Neural progenitor cell (in vitro differentiated cells): ENCODE measurements around the gene NKD1. TPM values are rescaled to one million over a fixed set of nuclear protein-coding genes. Genes with fewer than 3 reads are reported as not detected.
A peak's percentile ranks its signal among the peaks of the same experiment; 100 is the strongest.

Source experiments
- DNase-seq: peaks from one replicate; pipeline ENCODE4 v3.0.0-alpha.2; 2016; ENCODE audit warnings: low spot score
- H2AFZ ChIP-seq: fragments of 200-600 bp; sonication (generic); replicated peaks from 2 replicates; pipeline ENCODE4 v1.6.1; 2016; ENCODE audit warnings: antibody characterized with exemption
- H3F3A ChIP-seq: fragments of 200-600 bp; sonication (generic); 2 replicates; pipeline ENCODE4 v1.6.1; 2016; ENCODE audit warnings: antibody characterized with exemption, low read depth
- H3K27ac ChIP-seq: fragments of 200-600 bp; sonication (generic); 2 replicates; pipeline ENCODE4 v1.5.1; 2016; ENCODE audit warnings: mild to moderate bottlenecking
- H3K27me3 ChIP-seq: fragments of 200-600 bp; sonication (generic); 2 replicates; pipeline ENCODE4 v1.6.1; 2016; ENCODE audit warnings: mild to moderate bottlenecking, moderate library complexity
- H3K36me3 ChIP-seq: fragments of 200-600 bp; sonication (generic); 2 replicates; pipeline ENCODE4 v1.5.1; 2016
- H3K4me1 ChIP-seq: fragments of 200-600 bp; sonication (generic); 2 replicates; pipeline ENCODE4 v1.6.1; 2016; ENCODE audit warnings: mixed run types
- H3K4me2 ChIP-seq: fragments of 200-600 bp; sonication (generic); 2 replicates; pipeline ENCODE4 v1.6.1; 2016
- H3K4me3 ChIP-seq: fragments of 200-600 bp; sonication (generic); 2 replicates; pipeline ENCODE4 v1.5.1; 2016
- H3K79me2 ChIP-seq: fragments of 200-600 bp; sonication (generic); 2 replicates; pipeline ENCODE4 v1.6.1; 2016; ENCODE audit warnings: low read depth
- H3K9ac ChIP-seq: fragments of 200-600 bp; sonication (generic); 2 replicates; pipeline ENCODE4 v1.6.1; 2016
- H3K9me3 ChIP-seq: fragments of 200-600 bp; sonication (generic); 2 replicates; pipeline ENCODE4 v1.5.1; 2016; ENCODE audit warnings: low read depth
- H4K20me1 ChIP-seq: fragments of 200-600 bp; sonication (generic); 2 replicates; pipeline ENCODE4 v1.6.1; 2016; ENCODE audit warnings: low read depth
- H3K27ac Mint-ChIP-seq: 3 replicates; pipeline ENCODE4 v1.8.0; 2021; ENCODE audit warnings: mixed read lengths
- H3K27me3 Mint-ChIP-seq: 2 replicates; pipeline ENCODE4 v1.8.0; 2022; ENCODE audit warnings: low read depth, mild to moderate bottlenecking, inconsistent platforms, moderate library complexity, mixed read lengths; ENCODE audit not compliant: insufficient read depth
- H3K36me3 Mint-ChIP-seq: 3 replicates; pipeline ENCODE4 v1.8.0; 2021; ENCODE audit warnings: mixed read lengths
- H3K4me1 Mint-ChIP-seq: 3 replicates; pipeline ENCODE4 v1.8.0; 2021; ENCODE audit warnings: mixed read lengths
- H3K4me3 Mint-ChIP-seq: 3 replicates; pipeline ENCODE4 v1.8.0; 2021; ENCODE audit warnings: mild to moderate bottlenecking, moderate library complexity, mixed read lengths
- H3K9me3 Mint-ChIP-seq: 3 replicates; pipeline ENCODE4 v1.8.0; 2020; ENCODE audit warnings: mixed read lengths
- EZH2 ChIP-seq: fragments of 200-600 bp; sonication (generic); IDR thresholded peaks from 2 replicates; pipeline ENCODE4 v1.6.1; 2017; ENCODE audit warnings: antibody characterized with exemption, mild to moderate bottlenecking, moderate library complexity
- EZH2phosphoT487 ChIP-seq: fragments of 200-600 bp; sonication (generic); IDR thresholded peaks from 2 replicates; pipeline ENCODE4 v1.6.1; 2017; ENCODE audit warnings: antibody characterized with exemption
- total RNA-seq: library from RNA; depleted of rRNA; stranded (reverse); fragments of >200 nt; gene quantifications from 2 replicates; pipeline ENCODE4 v1.2.3, GENCODE V29; 2015; ENCODE audit warnings: low replicate concordance
- TF ChIP-seq, protein P1 (sequence below): fragments of 200-600 bp; sonication (generic); IDR thresholded peaks from 2 replicates; pipeline ENCODE4 v1.5.1; 2017; ENCODE audit warnings: antibody characterized with exemption, mild to moderate bottlenecking

NKD1 gene
- total RNA-seq, 1 donor from 2014 or later, result 5.3 TPM

GRCh38 chr16:50603206-50604064 is 55.2 kb downstream of the NKD1 start:
- Histone ChIP-seq H3K4me2 (no peak overlapping the region), H3F3A (peaks cover 7% of the 10 kb centered on the region), H3K79me2 (no peaks in the 10 kb centered on the region), H3K4me3 (no peak overlapping the region), H3K4me1 (peaks cover 28% of the 10 kb centered on the region), H4K20me1 (peaks cover 9% of the 10 kb centered on the region), H3K9me3 (no peaks in the 10 kb centered on the region), H3K9ac (no peak overlapping the region), H3K27me3 (peaks cover 11% of the 10 kb centered on the region), H2AFZ (no peak overlapping the region), H3K36me3 (no peaks in the 10 kb centered on the region), H3K27ac (no peak overlapping the region)
- Mint-ChIP-seq H3K9me3 (no peaks in the 10 kb centered on the region), H3K27me3 (peaks cover 6% of the 10 kb centered on the region), H3K36me3 (peaks cover 3% of the 10 kb centered on the region), H3K4me1 (peaks cover 59% of the 10 kb centered on the region), H3K27ac (no peak overlapping the region), H3K4me3 (no peak overlapping the region)
- no peak for DNase-seq
- TF ChIP-seq EZH2, result no peak

DNA sequence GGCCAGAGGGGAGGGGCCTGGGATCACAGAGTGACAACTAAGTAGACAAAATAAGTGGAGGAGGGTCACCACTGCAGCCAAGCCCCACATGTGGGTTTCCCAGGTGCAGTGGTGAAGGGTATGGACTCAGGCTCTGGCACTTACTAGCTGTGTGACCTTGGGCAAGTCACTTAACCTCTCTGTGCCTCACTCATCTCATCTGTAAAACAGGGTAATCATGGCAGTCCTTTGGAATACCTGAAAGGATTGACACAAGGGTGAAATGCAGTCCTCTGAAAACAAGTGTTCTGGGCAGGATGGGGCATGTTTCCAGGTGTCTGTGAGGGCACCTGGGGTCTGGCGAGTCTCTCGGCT is 55.8 kb downstream of the NKD1 start:
- H3K9me3 Mint-ChIP-seq, result no peaks in the 10 kb centered on the region
- no peak overlapping the region for H3K4me2 ChIP-seq
- peaks cover 28% of the 10 kb centered on the region for H3K4me1 ChIP-seq
- H3K36me3 ChIP-seq, result no peaks in the 10 kb centered on the region
- H3K36me3 Mint-ChIP-seq, result peaks cover 6% of the 10 kb centered on the region
- peaks cover 65% of the 10 kb centered on the region for H3K4me1 Mint-ChIP-seq
- H2AFZ ChIP-seq, result no peak overlapping the region
- H3K27me3 Mint-ChIP-seq, result peaks cover 6% of the 10 kb centered on the region
- H3F3A ChIP-seq, result peaks cover 7% of the 10 kb centered on the region
- no peak overlapping the region for H3K27ac Mint-ChIP-seq
- no peak overlapping the region for H3K9ac ChIP-seq
- no peak overlapping the region for H3K4me3 Mint-ChIP-seq
- TF ChIP-seq, protein P1, sequence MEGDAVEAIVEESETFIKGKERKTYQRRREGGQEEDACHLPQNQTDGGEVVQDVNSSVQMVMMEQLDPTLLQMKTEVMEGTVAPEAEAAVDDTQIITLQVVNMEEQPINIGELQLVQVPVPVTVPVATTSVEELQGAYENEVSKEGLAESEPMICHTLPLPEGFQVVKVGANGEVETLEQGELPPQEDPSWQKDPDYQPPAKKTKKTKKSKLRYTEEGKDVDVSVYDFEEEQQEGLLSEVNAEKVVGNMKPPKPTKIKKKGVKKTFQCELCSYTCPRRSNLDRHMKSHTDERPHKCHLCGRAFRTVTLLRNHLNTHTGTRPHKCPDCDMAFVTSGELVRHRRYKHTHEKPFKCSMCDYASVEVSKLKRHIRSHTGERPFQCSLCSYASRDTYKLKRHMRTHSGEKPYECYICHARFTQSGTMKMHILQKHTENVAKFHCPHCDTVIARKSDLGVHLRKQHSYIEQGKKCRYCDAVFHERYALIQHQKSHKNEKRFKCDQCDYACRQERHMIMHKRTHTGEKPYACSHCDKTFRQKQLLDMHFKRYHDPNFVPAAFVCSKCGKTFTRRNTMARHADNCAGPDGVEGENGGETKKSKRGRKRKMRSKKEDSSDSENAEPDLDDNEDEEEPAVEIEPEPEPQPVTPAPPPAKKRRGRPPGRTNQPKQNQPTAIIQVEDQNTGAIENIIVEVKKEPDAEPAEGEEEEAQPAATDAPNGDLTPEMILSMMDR, result no peak
- no peak for TF ChIP-seq EZH2phosphoT487
- TF ChIP-seq EZH2, result no peak
- peaks cover 17% of the 10 kb centered on the region for H3K27me3 ChIP-seq
- H3K4me3 ChIP-seq, result no peak overlapping the region
- no peak for DNase-seq
- no peaks in the 10 kb centered on the region for H3K79me2 ChIP-seq
- no peak overlapping the region for H3K27ac ChIP-seq
- no peaks in the 10 kb centered on the region for H3K9me3 ChIP-seq
- peaks cover 9% of the 10 kb centered on the region for H4K20me1 ChIP-seq

DNA sequence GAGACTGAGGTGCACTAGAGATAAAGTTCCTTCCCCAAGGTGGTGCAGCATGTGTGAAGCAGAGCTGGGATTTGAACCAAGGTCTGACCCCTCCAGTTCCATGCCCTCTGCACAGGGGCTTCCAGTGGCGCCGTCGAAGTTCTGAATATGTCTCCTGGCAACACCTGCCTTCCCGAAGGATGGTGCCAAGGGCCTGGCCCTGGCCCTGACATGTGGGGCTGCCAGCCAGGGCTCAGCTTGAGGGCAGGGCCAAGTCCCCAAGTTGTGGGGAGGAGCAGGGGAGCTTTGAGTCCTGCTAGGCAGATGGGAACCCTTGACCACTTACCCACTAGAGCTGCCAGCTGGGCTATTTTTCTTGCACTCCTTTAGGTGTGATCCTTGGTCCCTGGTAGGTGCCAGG is 56.4 kb downstream of the NKD1 start:
- Mint-ChIP-seq H3K4me3 (no peak overlapping the region), H3K9me3 (no peaks in the 10 kb centered on the region), H3K36me3 (peaks cover 7% of the 10 kb centered on the region), H3K27ac (no peak overlapping the region), H3K27me3 (peaks cover 6% of the 10 kb centered on the region), H3K4me1 (peaks cover 71% of the 10 kb centered on the region)
- Histone ChIP-seq H3K27ac (no peak overlapping the region), H3K9ac (no peak overlapping the region), H4K20me1 (peaks cover 9% of the 10 kb centered on the region), H2AFZ (no peak overlapping the region), H3K79me2 (no peaks in the 10 kb centered on the region), H3K27me3 (peaks cover 22% of the 10 kb centered on the region), H3K36me3 (no peaks in the 10 kb centered on the region), H3K4me2 (no peak overlapping the region), H3K4me1 (peaks cover 28% of the 10 kb centered on the region), H3F3A (peaks cover 7% of the 10 kb centered on the region), H3K4me3 (no peak overlapping the region), H3K9me3 (no peaks in the 10 kb centered on the region)
- no peak for DNase-seq
- TF ChIP-seq, protein P1, result no peak
- no peak for TF ChIP-seq EZH2
- TF ChIP-seq EZH2phosphoT487, result no peak

DNA sequence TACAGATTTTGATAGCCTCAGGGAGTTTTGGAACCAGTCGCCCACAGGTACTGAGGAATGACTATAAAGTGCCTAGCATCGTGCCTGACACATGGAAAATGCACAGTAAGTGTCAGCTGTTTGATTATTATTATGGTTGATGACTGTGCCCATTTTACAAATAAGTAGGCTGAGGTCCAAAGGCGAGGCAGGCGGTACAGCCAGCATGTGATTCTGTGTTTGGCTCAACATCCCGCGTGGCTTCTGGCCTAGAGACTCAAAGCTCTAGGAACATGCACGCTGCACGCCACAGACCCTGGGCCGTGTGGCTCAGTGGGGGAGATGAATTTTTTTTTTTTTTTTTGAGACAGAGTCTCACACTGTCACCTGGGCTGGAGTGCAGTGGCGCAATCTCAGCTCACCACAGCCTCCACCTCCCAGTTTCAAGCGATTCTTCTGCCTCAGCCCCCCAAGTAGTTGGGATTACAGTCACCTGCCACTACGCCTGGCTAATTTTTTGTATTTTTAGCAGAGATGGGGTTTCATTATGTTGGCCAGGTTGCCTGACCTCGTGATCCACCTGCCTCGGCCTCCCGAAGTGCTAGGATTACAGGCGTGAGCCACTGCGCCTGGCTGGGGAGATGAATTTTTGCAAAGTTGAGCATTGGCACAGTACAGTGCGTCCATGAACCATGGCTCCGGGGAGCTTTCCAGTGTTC is 57.7 kb downstream of the NKD1 start:
- Histone ChIP-seq H2AFZ (no peak overlapping the region), H3K27ac (no peak overlapping the region), H3K9ac (no peak overlapping the region), H3K27me3 (peaks cover 24% of the 10 kb centered on the region), H3K36me3 (no peaks in the 10 kb centered on the region), H3K4me3 (no peak overlapping the region), H3K4me2 (peak overlapping the region; percentile 52), H3K9me3 (no peaks in the 10 kb centered on the region), H4K20me1 (peaks cover 17% of the 10 kb centered on the region), H3K79me2 (no peaks in the 10 kb centered on the region), H3K4me1 (peaks cover 30% of the 10 kb centered on the region), H3F3A (peaks cover 15% of the 10 kb centered on the region)
- no peak overlapping the region for H3K27ac Mint-ChIP-seq
- TF ChIP-seq, protein P1, result no peak
- H3K27me3 Mint-ChIP-seq, result peaks cover 7% of the 10 kb centered on the region
- DNase-seq, result no peak
- peaks cover 7% of the 10 kb centered on the region for H3K36me3 Mint-ChIP-seq
- peaks cover 71% of the 10 kb centered on the region for H3K4me1 Mint-ChIP-seq
- H3K9me3 Mint-ChIP-seq, result no peaks in the 10 kb centered on the region
- H3K4me3 Mint-ChIP-seq, result no peak overlapping the region
